ENCODE results near the gene PREX1.

DNA sequence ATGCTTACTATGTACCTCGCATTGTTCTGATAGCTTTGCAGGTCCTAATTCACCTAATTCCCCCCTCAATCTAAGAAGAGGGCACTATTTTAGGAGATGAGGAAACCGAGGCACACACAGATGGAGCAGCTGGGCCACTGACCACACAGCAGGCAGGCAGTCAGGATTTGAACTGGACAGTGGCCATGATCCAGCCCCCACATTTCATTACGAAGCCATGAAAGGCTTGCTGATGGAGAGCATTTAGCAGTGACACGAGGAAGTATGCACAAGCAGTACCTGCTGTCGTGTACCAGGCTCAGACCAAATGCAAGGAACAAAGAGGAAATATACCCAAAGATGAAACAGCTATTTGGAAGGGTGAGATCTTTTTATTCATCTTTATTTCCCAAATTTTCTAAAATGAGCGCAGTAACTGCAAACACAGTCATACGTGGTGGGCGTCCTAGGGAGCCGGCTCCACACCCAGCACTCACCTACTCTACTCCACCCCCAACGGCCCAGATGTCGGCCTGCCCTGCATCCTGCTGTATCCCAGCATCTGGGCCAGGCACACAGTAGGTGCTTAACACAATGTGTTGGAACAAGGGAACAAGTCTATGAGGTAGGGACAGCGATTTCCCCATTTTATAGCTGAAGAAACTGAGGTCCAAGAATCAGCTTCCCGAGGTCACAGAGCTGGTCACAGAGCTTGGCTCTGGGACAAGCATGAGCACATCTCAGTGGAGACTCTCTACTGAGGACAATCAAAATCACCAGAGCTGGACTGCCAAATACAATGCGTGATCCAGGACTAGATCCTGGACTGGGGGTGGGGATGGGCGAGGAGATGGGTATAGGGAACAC lies 15.0 kb downstream of the PREX1 start:
- TF ChIP-seq, protein P1, sequence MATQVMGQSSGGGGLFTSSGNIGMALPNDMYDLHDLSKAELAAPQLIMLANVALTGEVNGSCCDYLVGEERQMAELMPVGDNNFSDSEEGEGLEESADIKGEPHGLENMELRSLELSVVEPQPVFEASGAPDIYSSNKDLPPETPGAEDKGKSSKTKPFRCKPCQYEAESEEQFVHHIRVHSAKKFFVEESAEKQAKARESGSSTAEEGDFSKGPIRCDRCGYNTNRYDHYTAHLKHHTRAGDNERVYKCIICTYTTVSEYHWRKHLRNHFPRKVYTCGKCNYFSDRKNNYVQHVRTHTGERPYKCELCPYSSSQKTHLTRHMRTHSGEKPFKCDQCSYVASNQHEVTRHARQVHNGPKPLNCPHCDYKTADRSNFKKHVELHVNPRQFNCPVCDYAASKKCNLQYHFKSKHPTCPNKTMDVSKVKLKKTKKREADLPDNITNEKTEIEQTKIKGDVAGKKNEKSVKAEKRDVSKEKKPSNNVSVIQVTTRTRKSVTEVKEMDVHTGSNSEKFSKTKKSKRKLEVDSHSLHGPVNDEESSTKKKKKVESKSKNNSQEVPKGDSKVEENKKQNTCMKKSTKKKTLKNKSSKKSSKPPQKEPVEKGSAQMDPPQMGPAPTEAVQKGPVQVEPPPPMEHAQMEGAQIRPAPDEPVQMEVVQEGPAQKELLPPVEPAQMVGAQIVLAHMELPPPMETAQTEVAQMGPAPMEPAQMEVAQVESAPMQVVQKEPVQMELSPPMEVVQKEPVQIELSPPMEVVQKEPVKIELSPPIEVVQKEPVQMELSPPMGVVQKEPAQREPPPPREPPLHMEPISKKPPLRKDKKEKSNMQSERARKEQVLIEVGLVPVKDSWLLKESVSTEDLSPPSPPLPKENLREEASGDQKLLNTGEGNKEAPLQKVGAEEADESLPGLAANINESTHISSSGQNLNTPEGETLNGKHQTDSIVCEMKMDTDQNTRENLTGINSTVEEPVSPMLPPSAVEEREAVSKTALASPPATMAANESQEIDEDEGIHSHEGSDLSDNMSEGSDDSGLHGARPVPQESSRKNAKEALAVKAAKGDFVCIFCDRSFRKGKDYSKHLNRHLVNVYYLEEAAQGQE (IDR thresholded peaks at IDR 0.05; ENCODE audit: unreplicated experiment): no peak
- TF ChIP-seq POLR2AphosphoS5 (IDR thresholded peaks at IDR 0.05; ENCODE audit: low read depth): no peak
- TF ChIP-seq, protein P2, sequence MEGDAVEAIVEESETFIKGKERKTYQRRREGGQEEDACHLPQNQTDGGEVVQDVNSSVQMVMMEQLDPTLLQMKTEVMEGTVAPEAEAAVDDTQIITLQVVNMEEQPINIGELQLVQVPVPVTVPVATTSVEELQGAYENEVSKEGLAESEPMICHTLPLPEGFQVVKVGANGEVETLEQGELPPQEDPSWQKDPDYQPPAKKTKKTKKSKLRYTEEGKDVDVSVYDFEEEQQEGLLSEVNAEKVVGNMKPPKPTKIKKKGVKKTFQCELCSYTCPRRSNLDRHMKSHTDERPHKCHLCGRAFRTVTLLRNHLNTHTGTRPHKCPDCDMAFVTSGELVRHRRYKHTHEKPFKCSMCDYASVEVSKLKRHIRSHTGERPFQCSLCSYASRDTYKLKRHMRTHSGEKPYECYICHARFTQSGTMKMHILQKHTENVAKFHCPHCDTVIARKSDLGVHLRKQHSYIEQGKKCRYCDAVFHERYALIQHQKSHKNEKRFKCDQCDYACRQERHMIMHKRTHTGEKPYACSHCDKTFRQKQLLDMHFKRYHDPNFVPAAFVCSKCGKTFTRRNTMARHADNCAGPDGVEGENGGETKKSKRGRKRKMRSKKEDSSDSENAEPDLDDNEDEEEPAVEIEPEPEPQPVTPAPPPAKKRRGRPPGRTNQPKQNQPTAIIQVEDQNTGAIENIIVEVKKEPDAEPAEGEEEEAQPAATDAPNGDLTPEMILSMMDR (conservative IDR thresholded peaks at IDR 0.05; ENCODE audit: low read depth in 2 of 2): no peak
- no peak for TF ChIP-seq JUNB (IDR thresholded peaks at IDR 0.05; ENCODE audit: unreplicated experiment)
- no peak for TF ChIP-seq EZH2phosphoT487 (IDR thresholded peaks at IDR 0.05; ENCODE audit: unreplicated experiment)
- TF ChIP-seq, protein P3, sequence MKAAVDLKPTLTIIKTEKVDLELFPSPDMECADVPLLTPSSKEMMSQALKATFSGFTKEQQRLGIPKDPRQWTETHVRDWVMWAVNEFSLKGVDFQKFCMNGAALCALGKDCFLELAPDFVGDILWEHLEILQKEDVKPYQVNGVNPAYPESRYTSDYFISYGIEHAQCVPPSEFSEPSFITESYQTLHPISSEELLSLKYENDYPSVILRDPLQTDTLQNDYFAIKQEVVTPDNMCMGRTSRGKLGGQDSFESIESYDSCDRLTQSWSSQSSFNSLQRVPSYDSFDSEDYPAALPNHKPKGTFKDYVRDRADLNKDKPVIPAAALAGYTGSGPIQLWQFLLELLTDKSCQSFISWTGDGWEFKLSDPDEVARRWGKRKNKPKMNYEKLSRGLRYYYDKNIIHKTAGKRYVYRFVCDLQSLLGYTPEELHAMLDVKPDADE (IDR thresholded peaks at IDR 0.05): no peak
- TF ChIP-seq ZNF114 (CRISPR knock-in tag; IDR thresholded peaks at IDR 0.05): no peak
- TF ChIP-seq EZH2 (IDR thresholded peaks at IDR 0.05; ENCODE audit: low read depth, unreplicated experiment): no peak
- no peak for TF ChIP-seq STAT1 (IDR thresholded peaks at IDR 0.05; ENCODE audit: unreplicated experiment)
- TF ChIP-seq CREB1 (CRISPR knock-in tag; IDR thresholded peaks at IDR 0.05; ENCODE audit: low read depth): no peak
- TF ChIP-seq, protein P4, sequence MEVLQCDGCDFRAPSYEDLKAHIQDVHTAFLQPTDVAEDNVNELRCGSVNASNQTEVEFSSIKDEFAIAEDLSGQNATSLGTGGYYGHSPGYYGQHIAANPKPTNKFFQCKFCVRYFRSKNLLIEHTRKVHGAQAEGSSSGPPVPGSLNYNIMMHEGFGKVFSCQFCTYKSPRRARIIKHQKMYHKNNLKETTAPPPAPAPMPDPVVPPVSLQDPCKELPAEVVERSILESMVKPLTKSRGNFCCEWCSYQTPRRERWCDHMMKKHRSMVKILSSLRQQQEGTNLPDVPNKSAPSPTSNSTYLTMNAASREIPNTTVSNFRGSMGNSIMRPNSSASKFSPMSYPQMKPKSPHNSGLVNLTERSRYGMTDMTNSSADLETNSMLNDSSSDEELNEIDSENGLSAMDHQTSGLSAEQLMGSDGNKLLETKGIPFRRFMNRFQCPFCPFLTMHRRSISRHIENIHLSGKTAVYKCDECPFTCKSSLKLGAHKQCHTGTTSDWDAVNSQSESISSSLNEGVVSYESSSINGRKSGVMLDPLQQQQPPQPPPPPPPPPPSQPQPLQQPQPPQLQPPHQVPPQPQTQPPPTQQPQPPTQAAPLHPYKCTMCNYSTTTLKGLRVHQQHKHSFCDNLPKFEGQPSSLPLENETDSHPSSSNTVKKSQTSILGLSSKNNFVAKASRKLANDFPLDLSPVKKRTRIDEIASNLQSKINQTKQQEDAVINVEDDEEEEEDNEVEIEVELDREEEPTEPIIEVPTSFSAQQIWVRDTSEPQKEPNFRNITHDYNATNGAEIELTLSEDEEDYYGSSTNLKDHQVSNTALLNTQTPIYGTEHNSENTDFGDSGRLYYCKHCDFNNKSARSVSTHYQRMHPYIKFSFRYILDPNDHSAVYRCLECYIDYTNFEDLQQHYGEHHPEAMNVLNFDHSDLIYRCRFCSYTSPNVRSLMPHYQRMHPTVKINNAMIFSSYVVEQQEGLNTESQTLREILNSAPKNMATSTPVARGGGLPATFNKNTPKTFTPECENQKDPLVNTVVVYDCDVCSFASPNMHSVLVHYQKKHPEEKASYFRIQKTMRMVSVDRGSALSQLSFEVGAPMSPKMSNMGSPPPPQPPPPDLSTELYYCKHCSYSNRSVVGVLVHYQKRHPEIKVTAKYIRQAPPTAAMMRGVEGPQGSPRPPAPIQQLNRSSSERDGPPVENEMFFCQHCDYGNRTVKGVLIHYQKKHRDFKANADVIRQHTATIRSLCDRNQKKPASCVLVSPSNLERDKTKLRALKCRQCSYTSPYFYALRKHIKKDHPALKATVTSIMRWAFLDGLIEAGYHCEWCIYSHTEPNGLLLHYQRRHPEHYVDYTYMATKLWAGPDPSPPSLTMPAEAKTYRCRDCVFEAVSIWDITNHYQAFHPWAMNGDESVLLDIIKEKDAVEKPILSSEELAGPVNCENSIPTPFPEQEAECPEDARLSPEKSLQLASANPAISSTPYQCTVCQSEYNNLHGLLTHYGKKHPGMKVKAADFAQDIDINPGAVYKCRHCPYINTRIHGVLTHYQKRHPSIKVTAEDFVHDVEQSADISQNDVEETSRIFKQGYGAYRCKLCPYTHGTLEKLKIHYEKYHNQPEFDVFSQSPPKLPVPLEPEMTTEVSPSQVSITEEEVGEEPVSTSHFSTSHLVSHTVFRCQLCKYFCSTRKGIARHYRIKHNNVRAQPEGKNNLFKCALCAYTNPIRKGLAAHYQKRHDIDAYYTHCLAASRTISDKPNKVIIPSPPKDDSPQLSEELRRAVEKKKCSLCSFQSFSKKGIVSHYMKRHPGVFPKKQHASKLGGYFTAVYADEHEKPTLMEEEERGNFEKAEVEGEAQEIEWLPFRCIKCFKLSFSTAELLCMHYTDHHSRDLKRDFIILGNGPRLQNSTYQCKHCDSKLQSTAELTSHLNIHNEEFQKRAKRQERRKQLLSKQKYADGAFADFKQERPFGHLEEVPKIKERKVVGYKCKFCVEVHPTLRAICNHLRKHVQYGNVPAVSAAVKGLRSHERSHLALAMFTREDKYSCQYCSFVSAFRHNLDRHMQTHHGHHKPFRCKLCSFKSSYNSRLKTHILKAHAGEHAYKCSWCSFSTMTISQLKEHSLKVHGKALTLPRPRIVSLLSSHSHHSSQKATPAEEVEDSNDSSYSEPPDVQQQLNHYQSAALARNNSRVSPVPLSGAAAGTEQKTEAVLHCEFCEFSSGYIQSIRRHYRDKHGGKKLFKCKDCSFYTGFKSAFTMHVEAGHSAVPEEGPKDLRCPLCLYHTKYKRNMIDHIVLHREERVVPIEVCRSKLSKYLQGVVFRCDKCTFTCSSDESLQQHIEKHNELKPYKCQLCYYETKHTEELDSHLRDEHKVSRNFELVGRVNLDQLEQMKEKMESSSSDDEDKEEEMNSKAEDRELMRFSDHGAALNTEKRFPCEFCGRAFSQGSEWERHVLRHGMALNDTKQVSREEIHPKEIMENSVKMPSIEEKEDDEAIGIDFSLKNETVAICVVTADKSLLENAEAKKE (CRISPR knock-in tag; IDR thresholded peaks at IDR 0.05): no peak
- no peak for TF ChIP-seq ZNF331 (CRISPR knock-in tag; IDR thresholded peaks at IDR 0.05; ENCODE audit: low read depth)
